Upper lobe of left lung (tissue), 4 donors: ENCODE results near the gene DLGAP1.

Source experiments
- CTCF ChIP-seq, 6 experiments: fragments of 450-650 bp in 4 of 6; fragments of 200-600 bp in 2 of 6; sonication (generic) in 2 of 6; IDR thresholded peaks; one replicate each; pipeline ENCODE4 v1.5.1; 2016 to 2019; ENCODE audit warnings: antibody characterized with exemption in 6 of 6
- EP300 ChIP-seq, 4 donors: sonication (generic); formaldehyde crosslinking; IDR thresholded peaks; one replicate each; pipeline ENCODE4 v1.5.1; 2017; ENCODE audit warnings: antibody characterized with exemption in 4 of 4, control low read depth in 2 of 4
- POLR2A ChIP-seq, 4 donors: fragments of 450-650 bp; IDR thresholded peaks; one replicate each; pipeline ENCODE4 v1.5.1; 2016 to 2017; ENCODE audit warnings: antibody characterized with exemption in 4 of 4, mild to moderate bottlenecking in 2 of 4
- POLR2AphosphoS5 ChIP-seq, 2 donors: sonication (generic); formaldehyde crosslinking; IDR thresholded peaks; one replicate each; pipeline ENCODE4 v1.5.1; 2017; ENCODE audit warnings: antibody characterized with exemption in 2 of 2

GRCh38 chr18:4455113-4455811 lies at the start of gene DLGAP1:
- TF ChIP-seq CTCF (IDR thresholded peaks at IDR 0.05) (no peak), POLR2A (IDR thresholded peaks at IDR 0.05) (peak in 2 of 4 donors; percentile 23 to 55), EP300 (IDR thresholded peaks at IDR 0.05) (no peak), POLR2AphosphoS5 (IDR thresholded peaks at IDR 0.05) (peak in 1 of 2 donors; percentile 55)
